Measurements from ENCODE around the gene MTCL3.

MTCL3 gene

DNA sequence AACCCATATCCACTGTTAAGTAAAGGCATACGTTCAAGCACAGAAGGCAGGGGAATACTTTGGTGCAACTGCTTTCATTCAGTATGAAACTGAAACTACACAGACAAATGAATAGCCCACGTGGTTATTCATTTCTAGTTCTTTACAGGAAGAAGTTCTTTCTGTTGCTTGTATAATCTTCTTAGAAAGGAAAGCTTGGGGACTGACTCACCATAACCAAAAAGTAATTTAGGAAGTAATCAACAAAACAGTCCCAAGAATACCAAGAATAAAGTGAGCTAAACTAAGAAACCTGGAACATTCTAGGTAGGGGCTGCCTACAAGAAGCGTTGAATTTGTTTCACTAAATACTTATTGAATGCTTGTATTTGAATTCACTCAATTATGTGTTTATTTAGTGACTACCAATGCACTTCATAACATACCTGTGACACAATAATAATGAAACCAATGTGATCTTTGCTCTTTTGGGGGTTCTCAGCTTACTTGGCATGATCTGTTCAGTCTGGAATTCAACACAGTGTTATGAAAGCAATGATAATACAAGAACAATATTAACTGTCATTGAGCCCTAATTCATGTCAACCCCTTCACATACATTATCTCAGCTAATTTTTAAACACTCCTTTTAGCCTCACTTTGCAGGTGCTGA is 34.8 kb downstream of the MTCL3 start:
- no peaks in the 10 kb centered on the region for H3K9me3 ChIP-seq (ENCODE audit: control insufficient read depth, low read length)
- peak overlapping the region; percentile 75 for H3K4me3 ChIP-seq (ENCODE audit: low read length)
- H3K4me1 ChIP-seq (ENCODE audit: control insufficient read depth, insufficient read depth, low read length): peaks cover 39% of the 10 kb centered on the region
- peak overlapping the region; percentile 50 for H3K9ac ChIP-seq (ENCODE audit: low read length)
- peak; percentile 71 for DNase-seq (ENCODE audit: low read depth)
- H3K36me3 ChIP-seq (ENCODE audit: control insufficient read depth, insufficient read depth, low read length, severe bottlenecking): no peaks in the 10 kb centered on the region
- no peaks in the 10 kb centered on the region for H3K27me3 ChIP-seq (replicated peaks; ENCODE audit: control insufficient read depth, insufficient read depth, low read length)

DNA sequence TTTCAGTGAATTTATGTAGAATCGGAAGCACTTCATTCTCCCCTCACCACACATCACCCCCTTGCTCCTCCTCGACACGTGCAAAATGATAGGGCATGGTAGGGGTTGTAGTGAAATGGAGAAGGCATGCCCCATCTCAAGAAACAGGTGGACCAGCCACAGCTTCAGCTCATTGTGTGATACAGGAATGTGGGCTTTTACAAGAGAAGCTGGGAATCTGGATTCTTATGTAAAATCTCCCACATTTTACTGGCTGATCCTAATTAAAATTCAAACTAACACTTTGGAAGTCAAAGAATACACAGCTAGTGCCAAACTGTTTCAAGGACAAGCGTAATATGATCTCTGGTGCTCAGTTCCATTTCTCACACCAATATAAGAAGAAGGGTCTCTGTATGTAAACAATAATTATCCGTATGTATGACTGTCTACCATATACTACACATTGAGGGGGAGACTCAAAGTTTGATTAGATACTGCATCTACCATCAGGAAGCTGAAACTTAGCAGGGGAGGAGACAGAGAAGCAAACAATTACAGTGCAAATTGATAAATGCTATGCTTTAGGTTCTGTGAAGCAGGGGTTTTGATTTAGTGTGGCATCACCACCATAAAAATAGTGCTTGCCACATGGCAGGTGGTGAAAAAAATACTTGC is 35.6 kb downstream of the MTCL3 start:
- H3K9me3 ChIP-seq (ENCODE audit: control insufficient read depth, low read length): no peaks in the 10 kb centered on the region
- peak overlapping the region; percentile 75 for H3K4me3 ChIP-seq (ENCODE audit: low read length)
- H3K9ac ChIP-seq (ENCODE audit: low read length): peak overlapping the region; percentile 50
- H3K27me3 ChIP-seq (replicated peaks; ENCODE audit: control insufficient read depth, insufficient read depth, low read length): no peaks in the 10 kb centered on the region
- peaks cover 39% of the 10 kb centered on the region for H3K4me1 ChIP-seq (ENCODE audit: control insufficient read depth, insufficient read depth, low read length)
- peak; percentile 7 for DNase-seq (ENCODE audit: low read depth)
- no peaks in the 10 kb centered on the region for H3K36me3 ChIP-seq (ENCODE audit: control insufficient read depth, insufficient read depth, low read length, severe bottlenecking)

DNA sequence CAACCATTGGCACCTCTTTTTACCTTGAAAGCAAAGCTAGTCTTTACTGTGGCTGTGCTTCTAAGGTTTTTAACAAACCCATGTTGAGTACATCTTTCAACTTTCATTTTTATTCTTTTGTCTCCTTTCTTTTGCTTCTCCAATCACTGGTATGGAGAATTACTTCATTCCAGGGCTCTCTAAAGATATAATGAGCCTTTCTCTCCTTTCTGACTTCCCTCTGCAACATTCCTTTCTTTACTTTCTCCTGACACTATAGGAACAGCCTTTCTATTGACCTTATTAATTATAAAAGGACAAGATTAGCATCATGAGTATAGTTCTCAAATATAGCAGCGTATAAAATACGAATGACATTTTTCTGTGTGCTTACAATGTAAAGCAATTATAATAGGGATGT is 36.8 kb downstream of the MTCL3 start:
- no peaks in the 10 kb centered on the region for H3K36me3 ChIP-seq (ENCODE audit: control insufficient read depth, insufficient read depth, low read length, severe bottlenecking)

DNA sequence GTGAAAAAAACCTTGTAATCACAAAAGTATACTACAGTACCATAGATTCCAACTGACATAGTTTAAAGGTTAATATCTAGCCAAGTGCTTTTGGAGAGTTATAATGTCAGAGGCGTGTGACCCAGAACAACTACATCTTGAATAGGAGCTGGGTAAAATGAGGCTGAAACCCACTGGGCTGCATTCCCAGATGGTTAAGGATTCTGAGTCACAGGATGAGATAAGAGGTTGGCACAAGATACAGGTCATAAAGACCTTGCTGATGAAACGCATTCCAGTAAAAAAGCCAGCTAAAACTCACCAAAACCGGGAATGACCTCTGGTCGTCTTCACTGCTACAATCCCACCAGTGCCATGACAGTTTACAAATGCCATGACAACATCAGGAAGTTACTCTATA is 37.5 kb downstream of the MTCL3 start:
- no peaks in the 10 kb centered on the region for H3K36me3 ChIP-seq (ENCODE audit: control insufficient read depth, insufficient read depth, low read length, severe bottlenecking)
- H3K9me3 ChIP-seq (ENCODE audit: control insufficient read depth, low read length): no peaks in the 10 kb centered on the region
- H3K4me1 ChIP-seq (ENCODE audit: control insufficient read depth, insufficient read depth, low read length): peaks cover 39% of the 10 kb centered on the region

More for the DNA sequence above, 36.8 kb downstream of the MTCL3 start:
- no peaks in the 10 kb centered on the region for H3K27me3 ChIP-seq (replicated peaks; ENCODE audit: control insufficient read depth, insufficient read depth, low read length)
- peaks cover 39% of the 10 kb centered on the region for H3K4me1 ChIP-seq (ENCODE audit: control insufficient read depth, insufficient read depth, low read length)
- no peaks in the 10 kb centered on the region for H3K9me3 ChIP-seq (ENCODE audit: control insufficient read depth, low read length)
- no peak overlapping the region for H3K9ac ChIP-seq (ENCODE audit: low read length)
- H3K4me3 ChIP-seq (ENCODE audit: low read length): no peak overlapping the region
- DNase-seq (ENCODE audit: low read depth): no peak

GRCh38 chr6:127481111-127481510 is 38.0 kb downstream of the MTCL3 start:
- Histone ChIP-seq H3K27me3 (replicated peaks; ENCODE audit: control insufficient read depth, insufficient read depth, low read length) (no peaks in the 10 kb centered on the region), H3K9ac (ENCODE audit: low read length) (no peak overlapping the region), H3K36me3 (ENCODE audit: control insufficient read depth, insufficient read depth, low read length, severe bottlenecking) (no peaks in the 10 kb centered on the region), H3K9me3 (ENCODE audit: control insufficient read depth, low read length) (no peaks in the 10 kb centered on the region), H3K4me3 (ENCODE audit: low read length) (no peak overlapping the region), H3K4me1 (ENCODE audit: control insufficient read depth, insufficient read depth, low read length) (peaks cover 39% of the 10 kb centered on the region)
- no peak for DNase-seq (ENCODE audit: low read depth)

More for the DNA sequence above, 37.5 kb downstream of the MTCL3 start:
- DNase-seq (ENCODE audit: low read depth): no peak
- no peak overlapping the region for H3K9ac ChIP-seq (ENCODE audit: low read length)
- no peaks in the 10 kb centered on the region for H3K27me3 ChIP-seq (replicated peaks; ENCODE audit: control insufficient read depth, insufficient read depth, low read length)
- H3K4me3 ChIP-seq (ENCODE audit: low read length): no peak overlapping the region

- H3K4me1 ChIP-seq (ENCODE audit: control insufficient read depth, insufficient read depth, low read length): peaks cover 18% of the 10 kb centered on the region
- no peaks in the 10 kb centered on the region for H3K9me3 ChIP-seq (ENCODE audit: control insufficient read depth, low read length)
- H3K9ac ChIP-seq (ENCODE audit: low read length): no peak overlapping the region
- no peaks in the 10 kb centered on the region for H3K36me3 ChIP-seq (ENCODE audit: control insufficient read depth, insufficient read depth, low read length, severe bottlenecking)
- no peak for DNase-seq (ENCODE audit: low read depth)
- no peak overlapping the region for H3K4me3 ChIP-seq (ENCODE audit: low read length)
- H3K27me3 ChIP-seq (replicated peaks; ENCODE audit: control insufficient read depth, insufficient read depth, low read length): no peaks in the 10 kb centered on the region
Measured at GRCh38 chr6:127477658-127478057, 41.5 kb downstream of the MTCL3 start.

DNA sequence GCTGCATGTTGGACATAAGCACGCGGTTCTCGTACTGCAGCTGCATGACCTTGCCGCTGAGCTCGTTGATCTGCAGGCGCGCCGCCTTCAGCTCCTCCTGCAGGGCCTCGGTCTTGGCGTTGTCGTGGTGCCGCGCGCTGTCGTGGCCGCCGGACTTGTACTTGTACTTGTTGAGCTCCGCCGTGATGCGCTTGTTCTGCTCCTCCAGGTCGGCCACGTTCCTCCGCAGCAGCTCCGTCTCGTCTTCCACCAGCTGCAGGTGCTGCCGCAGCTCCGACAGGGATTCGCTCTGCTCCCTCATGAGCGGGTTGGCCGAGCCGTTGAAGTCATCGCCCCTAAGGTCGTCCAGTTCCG is 43.3 kb downstream of the MTCL3 start:
- Histone ChIP-seq H3K4me3 (ENCODE audit: low read length) (no peak overlapping the region), H3K36me3 (ENCODE audit: control insufficient read depth, insufficient read depth, low read length, severe bottlenecking) (no peaks in the 10 kb centered on the region), H3K27me3 (replicated peaks; ENCODE audit: control insufficient read depth, insufficient read depth, low read length) (no peaks in the 10 kb centered on the region), H3K9me3 (ENCODE audit: control insufficient read depth, low read length) (no peaks in the 10 kb centered on the region), H3K9ac (ENCODE audit: low read length) (no peak overlapping the region), H3K4me1 (ENCODE audit: control insufficient read depth, insufficient read depth, low read length) (peaks cover 11% of the 10 kb centered on the region)
- no peak for DNase-seq (ENCODE audit: low read depth)

- no peaks in the 10 kb centered on the region for H3K27me3 ChIP-seq (replicated peaks; ENCODE audit: control insufficient read depth, insufficient read depth, low read length)
- H3K4me1 ChIP-seq (ENCODE audit: control insufficient read depth, insufficient read depth, low read length): peaks cover 11% of the 10 kb centered on the region
- H3K9ac ChIP-seq (ENCODE audit: low read length): no peak overlapping the region
- no peak overlapping the region for H3K4me3 ChIP-seq (ENCODE audit: low read length)
- DNase-seq (ENCODE audit: low read depth): no peak
- H3K36me3 ChIP-seq (ENCODE audit: control insufficient read depth, insufficient read depth, low read length, severe bottlenecking): no peaks in the 10 kb centered on the region
- no peaks in the 10 kb centered on the region for H3K9me3 ChIP-seq (ENCODE audit: control insufficient read depth, low read length)
Measured at GRCh38 chr6:127475135-127475822, 43.9 kb downstream of the MTCL3 start.

DNA sequence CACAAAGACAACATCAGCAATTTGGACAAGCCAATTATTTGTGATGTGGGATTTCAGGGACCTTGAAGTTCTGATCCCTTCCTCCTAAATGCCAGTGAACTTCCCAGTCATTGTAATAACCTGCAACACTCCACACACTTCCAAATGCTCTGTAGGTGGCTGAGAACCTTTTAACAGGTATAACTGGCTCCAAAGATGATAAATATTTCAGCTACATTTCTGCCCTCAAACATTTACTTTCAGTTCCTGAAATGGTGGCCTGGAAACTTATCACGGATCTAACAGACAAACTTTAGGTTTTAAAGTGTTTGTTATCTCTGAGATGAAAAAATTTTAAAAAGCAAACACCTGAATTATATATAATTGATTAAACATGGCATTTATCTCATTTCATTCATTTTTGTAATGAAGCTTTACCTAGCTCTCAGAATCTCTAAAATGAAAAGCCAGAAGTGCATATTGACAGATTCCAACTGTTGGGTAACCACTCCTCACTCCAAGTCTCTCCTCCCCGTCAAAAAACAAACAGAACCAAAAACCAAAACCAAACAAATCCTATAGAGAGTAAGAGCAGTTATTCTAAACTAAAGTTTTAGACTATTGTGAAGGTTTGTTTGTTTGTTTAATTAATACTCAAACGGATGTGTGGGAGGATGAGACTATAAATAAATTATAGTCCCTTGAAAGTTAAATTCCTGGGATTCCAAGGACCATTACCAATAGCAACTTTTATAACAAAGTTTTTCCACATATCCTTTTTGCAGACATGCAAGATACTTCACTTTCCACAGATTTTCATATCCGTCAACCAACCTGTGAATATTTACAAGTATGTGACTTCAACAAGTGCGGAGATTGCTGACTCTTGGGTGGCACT is 47.5 kb downstream of the MTCL3 start:
- no peaks in the 10 kb centered on the region for H3K27me3 ChIP-seq (replicated peaks; ENCODE audit: control insufficient read depth, insufficient read depth, low read length)
- no peak overlapping the region for H3K4me3 ChIP-seq (ENCODE audit: low read length)
- H3K4me1 ChIP-seq (ENCODE audit: control insufficient read depth, insufficient read depth, low read length): peaks cover 11% of the 10 kb centered on the region
- no peak overlapping the region for H3K9ac ChIP-seq (ENCODE audit: low read length)
- H3K36me3 ChIP-seq (ENCODE audit: control insufficient read depth, insufficient read depth, low read length, severe bottlenecking): no peaks in the 10 kb centered on the region
- H3K9me3 ChIP-seq (ENCODE audit: control insufficient read depth, low read length): no peaks in the 10 kb centered on the region
- DNase-seq (ENCODE audit: low read depth): peak; percentile 30

GRCh38 chr6:127468936-127469335 is 50.2 kb downstream of the MTCL3 start:
- H3K4me3 ChIP-seq (ENCODE audit: low read length): no peak overlapping the region
- no peaks in the 10 kb centered on the region for H3K27me3 ChIP-seq (replicated peaks; ENCODE audit: control insufficient read depth, insufficient read depth, low read length)
- no peak overlapping the region for H3K9ac ChIP-seq (ENCODE audit: low read length)
- no peaks in the 10 kb centered on the region for H3K9me3 ChIP-seq (ENCODE audit: control insufficient read depth, low read length)
- peaks cover 25% of the 10 kb centered on the region for H3K4me1 ChIP-seq (ENCODE audit: control insufficient read depth, insufficient read depth, low read length)
- no peaks in the 10 kb centered on the region for H3K36me3 ChIP-seq (ENCODE audit: control insufficient read depth, insufficient read depth, low read length, severe bottlenecking)
- DNase-seq (ENCODE audit: low read depth): no peak

GRCh38 chr6:127466416-127466815 is 52.7 kb downstream of the MTCL3 start:
- Histone ChIP-seq H3K9ac (ENCODE audit: low read length) (no peak overlapping the region), H3K27me3 (replicated peaks; ENCODE audit: control insufficient read depth, insufficient read depth, low read length) (no peaks in the 10 kb centered on the region), H3K36me3 (ENCODE audit: control insufficient read depth, insufficient read depth, low read length, severe bottlenecking) (no peaks in the 10 kb centered on the region), H3K4me1 (ENCODE audit: control insufficient read depth, insufficient read depth, low read length) (peaks cover 25% of the 10 kb centered on the region), H3K4me3 (ENCODE audit: low read length) (no peak overlapping the region), H3K9me3 (ENCODE audit: control insufficient read depth, low read length) (no peaks in the 10 kb centered on the region)
- no peak for DNase-seq (ENCODE audit: low read depth)
